Spleen (tissue), 7 donors: Measurements from ENCODE around the gene MAST4.

Source experiments
- CTCF ChIP-seq, 11 experiments: fragments of 200-600 bp in 7 of 11; fragments of 450-650 bp in 4 of 11; sonication (generic) in 4 of 11; IDR thresholded peaks in 8 of 11; conservative IDR thresholded peaks in 3 of 11; 1 replicate in 7 of 11; 2 replicates in 4 of 11; pipeline versions ENCODE4 v1.4.0 to v1.8.0; 2016 to 2021; ENCODE audit warnings: antibody characterized with exemption in 11 of 11, inconsistent platforms in 4 of 11, mild to moderate bottlenecking in 1 of 11
- POLR2A ChIP-seq, 3 donors: fragments of 450-650 bp; IDR thresholded peaks; one replicate each; pipeline ENCODE4 v1.5.1; 2017; ENCODE audit warnings: antibody characterized with exemption in 3 of 3, mild to moderate bottlenecking in 1 of 3
- POLR2AphosphoS5 ChIP-seq, 3 donors: sonication (generic); formaldehyde crosslinking; IDR thresholded peaks; one replicate each; pipeline ENCODE4 v1.5.1; 2017; ENCODE audit warnings: antibody characterized with exemption in 3 of 3
- donor health status: DM: no; HTN: no; CAD: no; lungs with moderate emphysema.
- donor health status: DM: no; HTN: no; CAD: no.
- donor health status: DM: no; HTN: no; CAD: no.

GRCh38 chr5:67200809-67201562 is 604.8 kb downstream of the MAST4 start:
- TF ChIP-seq CTCF (IDR thresholded peaks at IDR 0.05 in 8 of 11, conservative IDR thresholded peaks at IDR 0.05 in 3 of 11): no peak
- TF ChIP-seq POLR2A (IDR thresholded peaks at IDR 0.05): no peak
- TF ChIP-seq POLR2AphosphoS5 (IDR thresholded peaks at IDR 0.05): no peak
